CD8-positive, alpha-beta memory T cell (primary cell): Measurements from ENCODE around the gene SEPHS2. TPM values are rescaled to one million over a fixed set of nuclear protein-coding genes. Genes with fewer than 3 reads are reported as not detected.
A peak's percentile ranks its signal among the peaks of the same experiment; 100 is the strongest.
"Not testable (repeated sequence)": the region's sequence is repeated elsewhere in the genome, so short reads cannot be mapped to it uniquely, and the experiment has no call there.

Experiments
- CTCF ChIA-PET: fragments of 350-600 bp; sonication (Branson Sonifier 250); formaldehyde crosslinking; loops from one replicate; lab custom pipeline; 2021; ENCODE audit warnings: antibody characterized with exemption; lab: Charles Lee
- POLR2A ChIA-PET: fragments of 350-600 bp; sonication (Branson Sonifier 250); formaldehyde crosslinking; loops from one replicate; lab custom pipeline; 2021; ENCODE audit warnings: antibody characterized with exemption; lab: Charles Lee
- DNase-seq, 5 donors: peaks; one replicate each; pipeline versions ENCODE4 v3.0.0 to v3.0.0-alpha.2; 2020 to 2022; ENCODE audit warnings: mixed read lengths in 1 of 5
- H3K27ac ChIP-seq: one replicate; pipeline ENCODE4 v1.7.0; 2013; ENCODE audit warnings: low read depth, mild to moderate bottlenecking, low read length, moderate library complexity
- H3K27me3 ChIP-seq: 2 replicates; pipeline ENCODE4 v1.7.0; 2013; ENCODE audit warnings: low read length, mild to moderate bottlenecking; ENCODE audit not compliant: insufficient read depth, poor library complexity, severe bottlenecking
- H3K36me3 ChIP-seq: 2 replicates; pipeline ENCODE4 v1.7.0; 2013; ENCODE audit warnings: mild to moderate bottlenecking, low read length, moderate library complexity; ENCODE audit not compliant: insufficient read depth
- H3K4me1 ChIP-seq: 2 replicates; pipeline ENCODE4 v1.7.0; 2013; ENCODE audit warnings: mild to moderate bottlenecking, low read length, moderate library complexity; ENCODE audit not compliant: insufficient read depth
- H3K4me3 ChIP-seq: 2 replicates; pipeline ENCODE4 v1.7.0; 2013; ENCODE audit warnings: mild to moderate bottlenecking, low read length
- H3K9me3 ChIP-seq: 2 replicates; pipeline ENCODE4 v1.7.0; 2013; ENCODE audit warnings: mild to moderate bottlenecking, low read length
- H3K27ac Mint-ChIP-seq, 8 donors: one replicate each; pipeline ENCODE4 v1.8.0; 2020 to 2021; ENCODE audit warnings: mixed read lengths in 8 of 8, mild to moderate bottlenecking in 6 of 8, inconsistent platforms in 3 of 8, moderate library complexity in 3 of 8
- H3K27me3 Mint-ChIP-seq, 2 donors: one replicate each; pipeline ENCODE4 v1.8.0; 2020 to 2021; ENCODE audit warnings: mixed read lengths in 2 of 2, mild to moderate bottlenecking in 1 of 2, moderate library complexity in 1 of 2
- H3K36me3 Mint-ChIP-seq, 3 donors: one replicate each; pipeline ENCODE4 v1.8.0; 2020 to 2021; ENCODE audit warnings: mixed read lengths in 3 of 3, inconsistent platforms in 1 of 3, mild to moderate bottlenecking in 1 of 3
- H3K4me1 Mint-ChIP-seq, 3 donors: one replicate each; pipeline ENCODE4 v1.8.0; 2020 to 2021; ENCODE audit warnings: mixed read lengths in 3 of 3, inconsistent platforms in 1 of 3, mild to moderate bottlenecking in 1 of 3
- H3K4me3 Mint-ChIP-seq, 7 donors: one replicate each; pipeline ENCODE4 v1.8.0; 2020 to 2021; ENCODE audit warnings: mixed read lengths in 7 of 7, mild to moderate bottlenecking in 6 of 7, moderate library complexity in 4 of 7, inconsistent platforms in 2 of 7
- H3K9me3 Mint-ChIP-seq, 5 donors: one replicate each; pipeline ENCODE4 v1.8.0; 2020 to 2022; ENCODE audit warnings: mixed read lengths in 5 of 5, mild to moderate bottlenecking in 3 of 5, moderate library complexity in 2 of 5, inconsistent platforms in 1 of 5
- polyA plus RNA-seq: library from polyadenylated mRNA; unstranded; fragments of 300-500 nt; fragmentation: Illumina TruSeq; gene quantifications from one replicate; pipeline ENCODE4 v1.2.3, GENCODE V29; 2021
- total RNA-seq, 2 experiments: library from RNA; stranded (reverse); gene quantifications; one replicate each; pipeline ENCODE4 v1.2.3, GENCODE V29; 2021

The SEPHS2 gene
- total and polyA plus RNA-seq, 3 experiments from 2014 or later = 59.0 to 71.0 (median 68.2) TPM

DNA sequence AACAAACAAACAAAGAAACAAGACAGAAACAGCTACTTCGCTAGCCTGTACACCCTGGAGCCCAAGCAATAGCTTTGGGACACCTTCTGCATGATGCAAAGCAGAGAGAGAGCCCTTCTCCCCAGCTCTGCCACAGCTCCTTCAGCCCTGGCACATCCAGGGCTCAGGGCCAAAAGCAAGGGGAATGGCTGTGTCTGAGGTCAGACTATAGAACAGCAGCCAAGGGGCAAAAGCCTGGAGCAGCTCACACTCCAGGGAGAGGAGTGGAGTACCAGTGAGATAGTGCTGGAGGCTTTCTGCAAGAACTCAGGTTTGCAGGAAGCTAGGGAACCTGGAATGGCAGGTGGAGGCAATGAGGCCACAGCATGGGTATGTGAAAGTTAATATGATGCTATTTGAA, 11.6 kb upstream of the SEPHS2 start:
- Mint-ChIP-seq H3K36me3 (no peaks in the 10 kb centered on the region), H3K4me3 (peak overlapping the region in 1 of 7 donors; percentile 46), H3K27me3 (no peaks in the 10 kb centered on the region), H3K4me1 (peaks cover 44 to 73% (median 68%) of the 10 kb centered on the region in 3 donors), H3K27ac (peak overlapping the region in 6 of 8 donors; percentile 23 to 80 (median 32)), H3K9me3 (no peaks in the 10 kb centered on the region)
- ChIA-PET CTCF (interaction anchor here (0.7 to 4.0 kb wide), 9 partner anchors 10 to 152 kb away, joined by 3 to 43 read pairs (median 4); partner anchors contain the start of genes DCTPP1, ITGAL, SEPHS2 and ZNF747), POLR2A (interaction anchor here (3.2 to 6.2 kb wide), 2 partner anchors 15 to 19 kb away, joined by 19 to 102 read pairs; partner anchors contain the start of gene ITGAL)
- no peak overlapping the region for H3K4me3 ChIP-seq
- H3K4me1 ChIP-seq = peaks cover 30% of the 10 kb centered on the region
- no peak overlapping the region for H3K27ac ChIP-seq
- DNase-seq = no peak
- no peaks in the 10 kb centered on the region for H3K9me3 ChIP-seq
- no peaks in the 10 kb centered on the region for H3K36me3 ChIP-seq
- no peaks in the 10 kb centered on the region for H3K27me3 ChIP-seq

DNA sequence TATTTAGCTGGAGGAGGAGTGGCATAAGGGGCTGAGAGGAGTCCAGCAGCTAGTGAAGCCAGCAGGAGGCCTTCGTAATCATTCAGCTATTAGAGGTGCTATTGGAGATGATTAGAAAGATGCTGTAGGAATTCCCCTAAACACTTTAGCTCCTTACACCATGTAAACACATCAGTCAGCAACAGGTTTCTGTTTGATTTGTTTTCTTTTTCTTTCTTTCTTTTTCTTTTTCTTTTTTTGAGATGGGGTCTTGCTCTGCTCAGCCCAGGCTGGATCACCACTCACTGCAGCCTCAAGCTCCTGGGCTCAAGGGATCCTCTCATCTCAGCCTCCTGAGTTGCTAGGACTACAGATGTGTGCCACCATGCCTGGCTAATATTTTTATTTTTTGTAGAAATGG, 10.6 kb upstream of the SEPHS2 start:
- peak overlapping the region in 1 of 7 donors; percentile 36 for H3K4me3 Mint-ChIP-seq
- Histone ChIP-seq H3K9me3 (no peaks in the 10 kb centered on the region), H3K27ac (no peak overlapping the region), H3K4me1 (peaks cover 32% of the 10 kb centered on the region), H3K27me3 (no peaks in the 10 kb centered on the region), H3K4me3 (no peak overlapping the region), H3K36me3 (no peaks in the 10 kb centered on the region)
- no peaks in the 10 kb centered on the region for H3K36me3 Mint-ChIP-seq
- DNase-seq = no peak
- no peaks in the 10 kb centered on the region for H3K27me3 Mint-ChIP-seq
- no peaks in the 10 kb centered on the region for H3K9me3 Mint-ChIP-seq
- ChIA-PET CTCF (interaction anchor here (0.7 to 4.0 kb wide), 8 partner anchors 9 to 153 kb away, joined by 3 to 43 read pairs (median 10); partner anchors contain the start of genes DCTPP1, ITGAL, SEPHS2 and ZNF747), POLR2A (interaction anchor here (1.5 to 6.2 kb wide), 4 partner anchors 16 to 34 kb away, joined by 5 to 102 read pairs (median 16); partner anchors contain the start of gene ITGAL)
- peaks cover 43 to 68% (median 62%) of the 10 kb centered on the region in 3 donors for H3K4me1 Mint-ChIP-seq
- peak overlapping the region in 4 of 8 donors; percentile 44 to 78 (median 72) for H3K27ac Mint-ChIP-seq

DNA sequence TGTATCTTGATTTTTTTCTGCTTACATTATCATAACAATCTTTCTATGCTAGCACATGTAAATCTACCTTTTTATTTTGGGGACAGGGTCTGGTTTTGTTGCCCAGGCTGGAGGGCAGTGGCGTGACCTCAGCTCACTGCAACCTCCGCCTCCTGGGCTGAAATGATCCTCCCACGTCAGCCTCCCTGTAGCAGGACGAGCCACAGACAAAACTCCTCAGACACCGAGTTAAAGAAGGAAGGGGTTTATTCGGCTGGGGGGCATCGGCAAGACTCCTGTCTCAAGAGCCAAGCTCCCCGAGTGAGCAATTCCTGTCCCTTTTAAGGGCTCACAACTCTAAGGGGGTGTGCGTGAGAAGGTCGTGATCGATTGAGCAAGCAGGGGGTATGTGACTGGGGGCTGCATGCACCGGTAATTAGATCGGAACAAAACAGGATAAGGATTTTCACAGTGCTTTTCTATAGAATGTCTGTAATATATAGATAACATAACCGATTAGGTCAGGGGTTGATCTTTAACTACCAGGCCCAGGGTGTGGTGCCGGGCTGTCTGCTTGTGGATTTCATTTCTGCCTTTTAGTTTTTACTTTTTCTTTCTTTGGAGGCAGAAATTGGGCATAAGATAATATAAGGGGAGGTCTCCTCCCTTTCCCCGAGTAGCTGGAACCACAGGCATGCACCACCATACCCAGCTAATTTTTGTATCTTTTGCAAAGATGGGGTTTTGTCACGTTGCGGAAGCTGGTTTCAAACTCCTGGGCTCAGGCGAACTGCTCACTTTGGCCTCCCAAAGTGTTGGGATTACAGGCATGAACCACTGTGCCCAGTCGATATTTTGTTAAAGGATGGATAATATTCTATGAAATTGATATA, 7.3 kb upstream of the SEPHS2 start:
- H3K27me3 Mint-ChIP-seq = not testable (repeated sequence)
- POLR2A ChIA-PET = interaction anchor here (1.1 kb wide), 2 partner anchors 9 to 21 kb away, joined by 3 to 4 read pairs; no protein-coding TSS in a partner anchor
- H3K4me1 Mint-ChIP-seq = peaks cover 38 to 63% (median 59%) of the 10 kb centered on the region in 3 donors

DNA sequence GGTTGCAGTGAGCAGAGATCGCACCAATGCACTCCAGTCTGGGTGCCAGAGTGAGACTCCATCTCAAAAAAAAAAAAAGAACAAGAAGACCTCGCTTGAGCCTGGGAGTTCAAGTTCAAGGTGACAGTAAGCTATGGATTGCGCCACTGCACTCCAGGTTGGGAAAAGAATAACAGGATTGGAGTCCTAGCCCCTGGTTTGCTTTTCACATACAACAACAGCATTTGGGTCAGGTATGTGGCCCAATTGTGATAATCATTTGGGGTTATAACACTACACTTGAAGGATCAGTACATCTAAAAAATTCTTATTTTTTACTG, 3.4 kb upstream of the SEPHS2 start:
- Mint-ChIP-seq H3K9me3 (no peaks in the 10 kb centered on the region), H3K27me3 (peaks cover 0 to 1% of the 10 kb centered on the region in 2 donors), H3K27ac (peak overlapping the region in 2 of 8 donors; percentile 60 to 84), H3K4me3 (no peak overlapping the region), H3K36me3 (peaks cover 1 to 7% (median 2%) of the 10 kb centered on the region in 3 donors), H3K4me1 (peaks cover 36 to 57% (median 50%) of the 10 kb centered on the region in 3 donors)
- ChIA-PET POLR2A (interaction anchor here (0.7 to 3.1 kb wide), 6 partner anchors 10 to 108 kb away, joined by 3 to 15 read pairs (median 6); no protein-coding TSS in a partner anchor), CTCF (interaction anchor here (0.6 to 4.6 kb wide), 36 partner anchors 9 to 186 kb away, joined by 3 to 34 read pairs (median 4); partner anchors contain the start of genes DCTPP1, ITGAL, TBC1D10B and ZNF688)
- no peak for DNase-seq
- no peak overlapping the region for H3K27ac ChIP-seq
- H3K9me3 ChIP-seq = no peaks in the 10 kb centered on the region
- no peak overlapping the region for H3K4me3 ChIP-seq
- peaks cover 43% of the 10 kb centered on the region for H3K4me1 ChIP-seq
- no peaks in the 10 kb centered on the region for H3K27me3 ChIP-seq
- peaks cover 8% of the 10 kb centered on the region for H3K36me3 ChIP-seq

More for the DNA sequence above, 7.3 kb upstream of the SEPHS2 start:
- not testable (repeated sequence) for H3K27me3 ChIP-seq, H3K4me3 Mint-ChIP-seq, H3K9me3 ChIP-seq, H3K36me3 ChIP-seq, H3K36me3 Mint-ChIP-seq, H3K27ac ChIP-seq, H3K4me3 ChIP-seq, DNase-seq, H3K9me3 Mint-ChIP-seq
- peak overlapping the region in 4 of 8 donors; percentile 21 to 83 (median 26) for H3K27ac Mint-ChIP-seq
- H3K4me1 ChIP-seq = peaks cover 35% of the 10 kb centered on the region
- CTCF ChIA-PET = interaction anchor here (1.0 kb wide), 1 partner anchor 23 kb away, joined by 4 read pairs; no protein-coding TSS in a partner anchor

DNA sequence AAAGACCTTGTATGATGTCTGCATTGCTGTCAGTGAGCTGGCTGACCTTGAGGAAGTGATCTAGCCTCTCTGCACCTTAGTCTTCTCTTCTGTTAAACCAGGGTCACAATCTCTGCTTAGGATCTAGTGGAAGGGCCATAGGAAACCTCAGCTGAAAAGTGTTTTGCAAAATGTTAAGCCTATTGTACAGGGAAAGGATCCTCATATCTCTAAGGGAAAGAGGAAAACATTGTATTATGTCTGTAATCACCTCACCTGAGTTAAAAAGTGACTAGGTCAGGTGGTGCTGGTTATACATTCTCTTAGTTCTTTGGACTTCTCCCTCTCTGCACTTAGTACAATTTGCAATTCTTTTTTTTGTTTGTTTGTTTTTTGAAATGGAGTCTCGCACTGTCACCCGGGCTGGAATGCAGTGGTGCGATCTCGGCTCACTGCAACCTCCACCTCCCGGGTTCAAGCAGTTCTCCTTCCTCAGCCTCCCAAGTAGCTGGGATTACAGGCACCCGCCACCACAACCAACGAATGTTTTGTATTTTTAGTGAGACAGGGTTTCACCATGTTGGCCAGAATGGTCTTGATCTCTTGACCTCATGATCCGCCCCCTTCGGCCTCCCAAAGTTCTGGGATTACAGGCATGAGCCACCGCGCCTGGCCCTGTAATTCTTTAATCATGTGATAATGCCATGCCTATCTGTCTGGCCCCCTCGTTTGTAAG, 2.0 kb upstream of the SEPHS2 start:
- Mint-ChIP-seq H3K36me3 (peaks cover 9 to 19% (median 13%) of the 10 kb centered on the region in 3 donors), H3K4me1 (peaks cover 45 to 63% (median 56%) of the 10 kb centered on the region in 3 donors), H3K9me3 (no peaks in the 10 kb centered on the region), H3K4me3 (peak overlapping the region in 2 of 7 donors; percentile 40 to 88), H3K27ac (peak overlapping the region in 2 of 8 donors; percentile 31 to 87), H3K27me3 (peaks cover 0 to 1% of the 10 kb centered on the region in 2 donors)
- Histone ChIP-seq H3K4me1 (peaks cover 52% of the 10 kb centered on the region), H3K27ac (no peak overlapping the region), H3K36me3 (peaks cover 15% of the 10 kb centered on the region), H3K9me3 (no peaks in the 10 kb centered on the region), H3K27me3 (no peaks in the 10 kb centered on the region), H3K4me3 (no peak overlapping the region)
- ChIA-PET POLR2A (interaction anchor here (0.7 to 3.1 kb wide), 2 partner anchors 11 to 39 kb away, joined by 6 to 15 read pairs; no protein-coding TSS in a partner anchor), CTCF (interaction anchor here (0.7 to 4.6 kb wide), 9 partner anchors 8 to 150 kb away, joined by 3 to 34 read pairs (median 3); partner anchors contain the start of genes DCTPP1 and ITGAL)
- DNase-seq = no peak

DNA sequence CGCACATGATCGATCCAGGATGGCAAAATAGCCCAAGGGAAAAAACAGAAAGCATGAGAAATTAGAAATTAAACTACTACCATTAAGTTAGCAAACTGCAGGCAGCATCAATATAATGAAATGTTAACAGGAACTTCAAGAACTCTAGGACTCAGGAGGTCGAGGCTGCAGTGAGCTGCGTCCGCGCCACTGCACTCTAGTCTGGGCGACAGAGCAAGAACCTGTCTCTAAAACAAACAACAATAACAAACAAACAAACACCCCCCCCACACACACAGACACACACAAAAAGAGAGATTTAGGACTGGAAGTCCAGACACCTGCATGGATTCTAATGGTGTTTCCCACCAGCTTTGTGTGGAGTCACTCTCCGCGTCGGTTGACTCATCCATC, 525 bp upstream of the SEPHS2 start:
- peak overlapping the region; percentile 93 for H3K27ac ChIP-seq
- H3K9me3 ChIP-seq = no peaks in the 10 kb centered on the region
- CTCF ChIA-PET = interaction anchor here (1.1 to 3.5 kb wide), 6 partner anchors 11 to 152 kb away, joined by 3 to 17 read pairs (median 4); partner anchors contain the start of gene ITGAL
- peaks cover 0 to 1% of the 10 kb centered on the region in 2 donors for H3K27me3 Mint-ChIP-seq
- peaks cover 41 to 56% (median 50%) of the 10 kb centered on the region in 3 donors for H3K4me1 Mint-ChIP-seq
- peaks cover 46% of the 10 kb centered on the region for H3K4me1 ChIP-seq
- peak overlapping the region; percentile 88 to 97 (median 95) for H3K4me3 Mint-ChIP-seq
- H3K9me3 Mint-ChIP-seq = no peaks in the 10 kb centered on the region
- DNase-seq = no peak
- peaks cover 9 to 19% (median 13%) of the 10 kb centered on the region in 3 donors for H3K36me3 Mint-ChIP-seq
- no peaks in the 10 kb centered on the region for H3K27me3 ChIP-seq
- POLR2A ChIA-PET = interaction anchor here (1.4 kb wide), 1 partner anchor 26 kb away, joined by 6 read pairs; the partner anchor contains the start of gene ITGAL
- H3K27ac Mint-ChIP-seq = peak overlapping the region in 7 of 8 donors; percentile 87 to 96 (median 94)
- peaks cover 15% of the 10 kb centered on the region for H3K36me3 ChIP-seq
- H3K4me3 ChIP-seq = peak overlapping the region; percentile 92

DNA sequence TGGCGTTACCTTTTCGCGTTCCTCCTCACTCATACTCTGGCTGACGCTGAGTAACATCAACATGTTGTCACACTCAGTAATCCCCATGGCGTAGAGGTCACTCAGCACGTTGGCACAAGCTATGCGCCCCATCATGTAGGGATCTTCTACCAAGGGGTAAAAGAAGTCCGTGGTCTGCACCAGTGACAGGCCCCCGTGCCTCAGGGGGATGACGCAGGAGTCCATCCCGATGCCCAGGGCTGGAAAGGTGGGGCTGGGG, 596 bp downstream of the SEPHS2 start:
- Mint-ChIP-seq H3K4me3 (peak overlapping the region; percentile 66 to 97 (median 95)), H3K4me1 (peaks cover 34 to 45% (median 39%) of the 10 kb centered on the region in 3 donors), H3K27ac (peak overlapping the region in 3 of 8 donors; percentile 50 to 82 (median 82)), H3K27me3 (no peaks in the 10 kb centered on the region), H3K36me3 (peaks cover 9 to 19% (median 13%) of the 10 kb centered on the region in 3 donors), H3K9me3 (no peaks in the 10 kb centered on the region)
- no peaks in the 10 kb centered on the region for H3K27me3 ChIP-seq
- ChIA-PET CTCF (interaction anchor here (0.5 to 3.5 kb wide), 6 partner anchors 13 to 264 kb away, joined by 3 to 17 read pairs (median 5); partner anchors contain the start of genes DCTPP1 and ITGAL), POLR2A (interaction anchor here (1.1 to 1.4 kb wide), 3 partner anchors 27 to 165 kb away, joined by 3 to 6 read pairs (median 3); partner anchors contain the start of genes ITGAL, ZNF689 and ZNF764)
- peak overlapping the region; percentile 92 for H3K4me3 ChIP-seq
- H3K36me3 ChIP-seq = peaks cover 15% of the 10 kb centered on the region
- H3K4me1 ChIP-seq = peaks cover 35% of the 10 kb centered on the region
- H3K27ac ChIP-seq = peak overlapping the region; percentile 93
- H3K9me3 ChIP-seq = no peaks in the 10 kb centered on the region
- DNase-seq = no peak
